ENCODE measurements around the gene UBFD1.

Gene UBFD1

GRCh38 chr16:23587726-23588125 lies 30.2 kb downstream of the UBFD1 start:
- H3K4me2 ChIP-seq (ENCODE audit: low read length) = no peak overlapping the region
- H2AK5ac ChIP-seq (ENCODE audit: low read length) = no peak overlapping the region
- no peak overlapping the region for H2BK12ac ChIP-seq (ENCODE audit: low read length)
- no peaks in the 10 kb centered on the region for H3K79me1 ChIP-seq (ENCODE audit: low read length)
- no peak for DNase-seq
- no peak overlapping the region for H2AFZ ChIP-seq (ENCODE audit: insufficient read depth, low read length, poor library complexity)
- no peak overlapping the region for H2BK120ac ChIP-seq (ENCODE audit: insufficient read depth, low read length, poor library complexity)
- no peak overlapping the region for H3K9ac ChIP-seq (ENCODE audit: low read length)
- no CpG with 5 or more reads among the region's 5 CpGs for WGBS (ENCODE audit: extremely low coverage, insufficient coverage, insufficient read length)
- H3K27ac ChIP-seq (ENCODE audit: low read depth, low read length) = no peak overlapping the region
- no peak overlapping the region for H3K4me3 ChIP-seq (ENCODE audit: low read depth, low read length)
- peaks cover 39 to 65% of the 10 kb centered on the region in 2 experiments for H3K36me3 ChIP-seq (ENCODE audit: control insufficient read depth in 1 of 2, insufficient read depth in 2 of 2, low read length in 2 of 2)
- H3K27me3 ChIP-seq (ENCODE audit: insufficient read depth, low read length) = no peaks in the 10 kb centered on the region
- no peak overlapping the region for H2BK5ac ChIP-seq (ENCODE audit: low read depth, low read length, poor library complexity)
- no peak overlapping the region for H3K18ac ChIP-seq (ENCODE audit: low read length)
- no peaks in the 10 kb centered on the region for H3K4me1 ChIP-seq (ENCODE audit: control insufficient read depth in 1 of 2, insufficient read depth in 2 of 2, low read length in 2 of 2)
- no peak overlapping the region for H4K8ac ChIP-seq (ENCODE audit: low read depth, low read length)
- H3K4ac ChIP-seq (ENCODE audit: low read depth, low read length) = no peak overlapping the region
- no peak overlapping the region for H3K23ac ChIP-seq (ENCODE audit: low read length)
- H4K91ac ChIP-seq (ENCODE audit: low read depth, low read length) = no peak overlapping the region
- no peak overlapping the region for H4K12ac ChIP-seq (ENCODE audit: low read depth, low read length)
- no peak overlapping the region for H3K14ac ChIP-seq (ENCODE audit: low read length)
- H3K9me3 ChIP-seq (ENCODE audit: insufficient read depth, low read depth, low read length) = no peaks in the 10 kb centered on the region
- H3K79me2 ChIP-seq (ENCODE audit: control insufficient read depth, insufficient read depth, low read length, poor library complexity) = no peaks in the 10 kb centered on the region

- Histone ChIP-seq H3K23ac (ENCODE audit: low read length) (no peak overlapping the region), H2AFZ (ENCODE audit: insufficient read depth, low read length, poor library complexity) (no peak overlapping the region), H3K14ac (ENCODE audit: low read length) (no peak overlapping the region), H3K4me2 (ENCODE audit: low read length) (no peak overlapping the region), H3K79me1 (ENCODE audit: low read length) (no peaks in the 10 kb centered on the region), H4K12ac (ENCODE audit: low read depth, low read length) (no peak overlapping the region), H3K27ac (ENCODE audit: low read depth, low read length) (no peak overlapping the region), H3K4ac (ENCODE audit: low read depth, low read length) (no peak overlapping the region), H3K18ac (ENCODE audit: low read length) (no peak overlapping the region), H3K9ac (ENCODE audit: low read length) (no peak overlapping the region), H4K8ac (ENCODE audit: low read depth, low read length) (no peak overlapping the region), H3K4me1 (ENCODE audit: control insufficient read depth in 1 of 2, insufficient read depth in 2 of 2, low read length in 2 of 2) (peaks cover 2 to 7% of the 10 kb centered on the region in 2 experiments), H3K9me3 (ENCODE audit: insufficient read depth, low read depth, low read length) (no peaks in the 10 kb centered on the region), H3K79me2 (ENCODE audit: control insufficient read depth, insufficient read depth, low read length, poor library complexity) (peaks cover 4% of the 10 kb centered on the region), H2BK12ac (ENCODE audit: low read length) (no peak overlapping the region), H2BK5ac (ENCODE audit: low read depth, low read length, poor library complexity) (no peak overlapping the region), H3K27me3 (ENCODE audit: insufficient read depth, low read length) (no peaks in the 10 kb centered on the region), H2BK120ac (ENCODE audit: insufficient read depth, low read length, poor library complexity) (no peak overlapping the region), H3K4me3 (ENCODE audit: low read depth, low read length) (no peak overlapping the region), H3K36me3 (ENCODE audit: control insufficient read depth in 1 of 2, insufficient read depth in 2 of 2, low read length in 2 of 2) (peaks cover 36 to 59% of the 10 kb centered on the region in 2 experiments), H2AK5ac (ENCODE audit: low read length) (no peak overlapping the region), H4K91ac (ENCODE audit: low read depth, low read length) (no peak overlapping the region)
- no peak for DNase-seq
- no CpG with 5 or more reads among the region's 3 CpGs for WGBS (ENCODE audit: extremely low coverage, insufficient coverage, insufficient read length)
Measured at GRCh38 chr16:23590181-23590580, 32.7 kb downstream of the UBFD1 start.

GRCh38 chr16:23594186-23594585 lies 36.7 kb downstream of the UBFD1 start:
- no peak overlapping the region for H3K27ac ChIP-seq (ENCODE audit: low read depth, low read length)

GRCh38 chr16:23595246-23595950 lies 37.9 kb downstream of the UBFD1 start:
- H3K9ac ChIP-seq (ENCODE audit: low read length) = peak overlapping the region; percentile 96
- no peaks in the 10 kb centered on the region for H3K9me3 ChIP-seq (ENCODE audit: insufficient read depth, low read depth, low read length)
- peak overlapping the region; percentile 58 for H2AFZ ChIP-seq (ENCODE audit: insufficient read depth, low read length, poor library complexity)
- peaks cover 12% of the 10 kb centered on the region for H3K79me2 ChIP-seq (ENCODE audit: control insufficient read depth, insufficient read depth, low read length, poor library complexity)
- H4K12ac ChIP-seq (ENCODE audit: low read depth, low read length) = peak overlapping the region; percentile 57
- H3K23ac ChIP-seq (ENCODE audit: low read length) = no peak overlapping the region
- H2BK5ac ChIP-seq (ENCODE audit: low read depth, low read length, poor library complexity) = no peak overlapping the region
- H3K27ac ChIP-seq (ENCODE audit: low read depth, low read length) = no peak overlapping the region
- H4K91ac ChIP-seq (ENCODE audit: low read depth, low read length) = peak overlapping the region; percentile 72
- H2AK5ac ChIP-seq (ENCODE audit: low read length) = peak overlapping the region; percentile 49
- peak overlapping the region; percentile 88 for H3K4me3 ChIP-seq (ENCODE audit: low read depth, low read length)
- peaks cover 4% of the 10 kb centered on the region for H3K79me1 ChIP-seq (ENCODE audit: low read length)
- H3K4me2 ChIP-seq (ENCODE audit: low read length) = peak overlapping the region; percentile 92
- no peaks in the 10 kb centered on the region for H3K27me3 ChIP-seq (ENCODE audit: insufficient read depth, low read length)
- H2BK120ac ChIP-seq (ENCODE audit: insufficient read depth, low read length, poor library complexity) = no peak overlapping the region
- H3K18ac ChIP-seq (ENCODE audit: low read length) = no peak overlapping the region
- peaks cover 5 to 10% of the 10 kb centered on the region in 2 experiments for H3K4me1 ChIP-seq (ENCODE audit: control insufficient read depth in 1 of 2, insufficient read depth in 2 of 2, low read length in 2 of 2)
- H3K14ac ChIP-seq (ENCODE audit: low read length) = peak overlapping the region; percentile 78
- DNase-seq = peak in 1 of 2 donors; percentile 8
- H4K8ac ChIP-seq (ENCODE audit: low read depth, low read length) = peak overlapping the region; percentile 98
- no peak overlapping the region for H2BK12ac ChIP-seq (ENCODE audit: low read length)
- H3K4ac ChIP-seq (ENCODE audit: low read depth, low read length) = peak overlapping the region; percentile 84
- WGBS (ENCODE audit: extremely low coverage, insufficient coverage, insufficient read length) = no CpG with 5 or more reads among the region's 34 CpGs
- H3K36me3 ChIP-seq (ENCODE audit: control insufficient read depth in 1 of 2, insufficient read depth in 2 of 2, low read length in 2 of 2) = peaks cover 12 to 26% of the 10 kb centered on the region in 2 experiments

More at GRCh38 chr16:23594186-23594585, 36.7 kb downstream of the UBFD1 start:
- no peak for DNase-seq
- Histone ChIP-seq H2BK12ac (ENCODE audit: low read length) (no peak overlapping the region), H3K79me2 (ENCODE audit: control insufficient read depth, insufficient read depth, low read length, poor library complexity) (peaks cover 12% of the 10 kb centered on the region), H3K4me2 (ENCODE audit: low read length) (no peak overlapping the region), H2BK5ac (ENCODE audit: low read depth, low read length, poor library complexity) (no peak overlapping the region), H3K4me3 (ENCODE audit: low read depth, low read length) (no peak overlapping the region), H2AFZ (ENCODE audit: insufficient read depth, low read length, poor library complexity) (no peak overlapping the region), H4K91ac (ENCODE audit: low read depth, low read length) (no peak overlapping the region), H3K23ac (ENCODE audit: low read length) (no peak overlapping the region), H3K36me3 (ENCODE audit: control insufficient read depth in 1 of 2, insufficient read depth in 2 of 2, low read length in 2 of 2) (peaks cover 19 to 34% of the 10 kb centered on the region in 2 experiments), H3K4ac (ENCODE audit: low read depth, low read length) (peak overlapping the region; percentile 64), H3K9ac (ENCODE audit: low read length) (no peak overlapping the region), H4K12ac (ENCODE audit: low read depth, low read length) (no peak overlapping the region), H3K4me1 (ENCODE audit: control insufficient read depth in 1 of 2, insufficient read depth in 2 of 2, low read length in 2 of 2) (peaks cover 5 to 10% of the 10 kb centered on the region in 2 experiments), H3K9me3 (ENCODE audit: insufficient read depth, low read depth, low read length) (no peaks in the 10 kb centered on the region), H3K79me1 (ENCODE audit: low read length) (peaks cover 4% of the 10 kb centered on the region), H2BK120ac (ENCODE audit: insufficient read depth, low read length, poor library complexity) (no peak overlapping the region), H2AK5ac (ENCODE audit: low read length) (no peak overlapping the region), H3K14ac (ENCODE audit: low read length) (no peak overlapping the region), H3K18ac (ENCODE audit: low read length) (no peak overlapping the region), H4K8ac (ENCODE audit: low read depth, low read length) (no peak overlapping the region), H3K27me3 (ENCODE audit: insufficient read depth, low read length) (no peaks in the 10 kb centered on the region)
- WGBS (ENCODE audit: extremely low coverage, insufficient coverage, insufficient read length) = no CpG with 5 or more reads among the region's 12 CpGs

Data from trophoblast cell (in vitro differentiated cells and primary cell).